HepG2 (cell line): ENCODE measurements around the gene OS9. TPM values are rescaled to one million over a fixed set of nuclear protein-coding genes. Genes with fewer than 3 reads are reported as not detected.
A peak's percentile ranks its signal among the peaks of the same experiment; 100 is the strongest.

Source experiments
- DMTF1 ChIP-seq: sonication (generic); formaldehyde crosslinking; IDR thresholded peaks from 2 replicates; pipeline ENCODE4 v1.4.0; 2020; ENCODE audit warnings: mild to moderate bottlenecking, missing genetic modification reagents
- FOXK2 ChIP-seq: fragments of 450-650 bp; IDR thresholded peaks from 2 replicates; pipeline ENCODE4 v1.6.1; 2016
- HMGA1 ChIP-seq: sonication (generic); formaldehyde crosslinking; conservative IDR thresholded peaks from 2 replicates; pipeline ENCODE4 v1.4.0; 2020; ENCODE audit warnings: missing genetic modification reagents
- MIXL1 ChIP-seq: IDR thresholded peaks from 2 replicates; pipeline ENCODE4 v1.6.1; 2016
- NR2C2 ChIP-seq: sonication (generic); formaldehyde crosslinking; IDR thresholded peaks from 2 replicates; pipeline ENCODE4 v1.4.0; 2020; ENCODE audit warnings: missing genetic modification reagents, mild to moderate bottlenecking, moderate library complexity, borderline replicate concordance
- PAWR ChIP-seq: sonication (generic); formaldehyde crosslinking; IDR thresholded peaks from 2 replicates; pipeline ENCODE4 v1.4.0; 2020; ENCODE audit warnings: missing genetic modification reagents, mild to moderate bottlenecking, borderline replicate concordance
- PLSCR1 ChIP-seq: sonication (generic); formaldehyde crosslinking; IDR thresholded peaks from 2 replicates; pipeline ENCODE4 v1.5.0; 2020; ENCODE audit warnings: missing genetic modification reagents, mild to moderate bottlenecking, borderline replicate concordance
- REXO4 ChIP-seq: sonication (generic); formaldehyde crosslinking; IDR thresholded peaks from 2 replicates; pipeline ENCODE4 v1.8.0; 2022; ENCODE audit warnings: missing genetic modification reagents, mild to moderate bottlenecking, borderline replicate concordance
- SALL2 ChIP-seq: sonication (generic); formaldehyde crosslinking; IDR thresholded peaks from 2 replicates; pipeline ENCODE4 v1.8.1; 2023; ENCODE audit warnings: mild to moderate bottlenecking, missing genetic modification reagents, inconsistent platforms
- SATB2 ChIP-seq: sonication (generic); formaldehyde crosslinking; IDR thresholded peaks from 2 replicates; pipeline ENCODE4 v1.5.0; 2020; ENCODE audit warnings: missing genetic modification reagents
- TBX2 ChIP-seq: sonication (generic); formaldehyde crosslinking; IDR thresholded peaks from 2 replicates; pipeline ENCODE4 v1.5.0; 2020; ENCODE audit warnings: missing genetic modification reagents, mild to moderate bottlenecking, borderline replicate concordance
- ZBTB20 ChIP-seq: sonication (generic); formaldehyde crosslinking; IDR thresholded peaks from 2 replicates; pipeline ENCODE4 v1.8.1; 2023; ENCODE audit warnings: missing genetic modification reagents, low read depth, mild to moderate bottlenecking, borderline replicate concordance
- ZC3H13 ChIP-seq: sonication (generic); formaldehyde crosslinking; IDR thresholded peaks from 2 replicates; pipeline ENCODE4 v1.8.1; 2023; ENCODE audit warnings: mild to moderate bottlenecking, missing genetic modification reagents, moderate library complexity
- ZEB1 ChIP-seq: IDR thresholded peaks from 2 replicates; pipeline ENCODE4 v1.6.1; 2012; ENCODE audit warnings: mild to moderate bottlenecking, low read depth, inconsistent platforms; ENCODE audit not compliant: insufficient replicate concordance
- ZNF33A ChIP-seq: sonication (generic); formaldehyde crosslinking; IDR thresholded peaks from 2 replicates; pipeline ENCODE4 v1.5.1; 2020; ENCODE audit warnings: missing genetic modification reagents, mild to moderate bottlenecking, moderate library complexity, borderline replicate concordance
- ZNF407 ChIP-seq: sonication (generic); formaldehyde crosslinking; IDR thresholded peaks from one replicate; pipeline ENCODE4 v1.5.1; 2020; ENCODE audit warnings: mild to moderate bottlenecking, missing genetic modification reagents; ENCODE audit errors: not compliant biosample characterization
- ZNF546 ChIP-seq: sonication (generic); formaldehyde crosslinking; conservative IDR thresholded peaks from 2 replicates; pipeline ENCODE4 v1.8.1; 2023; ENCODE audit warnings: mild to moderate bottlenecking, missing genetic modification reagents
- ZNF598 ChIP-seq: sonication (generic); formaldehyde crosslinking; IDR thresholded peaks from 2 replicates; pipeline ENCODE4 v1.5.1; 2020; ENCODE audit warnings: mild to moderate bottlenecking, missing genetic modification reagents, borderline replicate concordance
- ZNF790 ChIP-seq: sonication (generic); formaldehyde crosslinking; IDR thresholded peaks from 2 replicates; pipeline ENCODE4 v1.8.0; 2022; ENCODE audit warnings: missing genetic modification reagents, mild to moderate bottlenecking, borderline replicate concordance
- polyA plus RNA-seq, 8 experiments: library from polyadenylated mRNA; depleted of rRNA in 3 of 8; stranded (reverse) in 7 of 8; unstranded in 1 of 8; fragments of >200 nt; fragmentation: Illumina TruSeq in 4 of 8; extraction: Trizol in 4 of 8; gene quantifications; 2 replicates each; pipeline versions ENCODE4 v1.2.1 to v1.2.3, GENCODE V29; 2011 to 2016; ENCODE audit warnings: low read depth in 4 of 8, missing spikeins in 1 of 8, mixed read lengths in 1 of 8; ENCODE audit not compliant: insufficient read depth in 1 of 8
- total RNA-seq, 5 experiments: library from RNA; depleted of rRNA; stranded (reverse); fragments of >200 nt; fragmentation: Illumina TruSeq; extraction: Trizol; gene quantifications; 2 replicates each; pipeline ENCODE4 v1.2.3, GENCODE V29; 2016; ENCODE audit warnings: low read depth in 1 of 5

Gene OS9
- total and polyA plus RNA-seq, 2 of the 13 experiments (the other 11 are each of a cell fraction or from before 2014, with no cell fraction given), result 156 to 206 TPM

GRCh38 chr12:57765003-57765697 is 71.2 kb downstream of the OS9 start (continued):
- TF ChIP-seq ZNF33A (no peak), ZNF407 (CRISPR knock-in tag) (no peak), SALL2 (CRISPR knock-in tag) (no peak), ZBTB20 (CRISPR knock-in tag) (peak; percentile 78; the same call in 1 of the 2 replicates), ZNF546 (peak; percentile 66), PAWR (CRISPR knock-in tag) (no peak), ZNF598 (no peak), PLSCR1 (no peak), HMGA1 (CRISPR knock-in tag) (no peak), REXO4 (CRISPR knock-in tag) (no peak), MIXL1 (CRISPR knock-in tag) (no peak), DMTF1 (CRISPR knock-in tag) (no peak), ZEB1 (no peak), FOXK2 (no peak), TBX2 (CRISPR knock-in tag) (no peak), SATB2 (CRISPR knock-in tag) (no peak), ZC3H13 (CRISPR knock-in tag) (peak; percentile 47; the same call in 1 of the 2 replicates), ZNF790 (CRISPR knock-in tag) (no peak), NR2C2 (CRISPR knock-in tag) (no peak)
